HG03378 (cell line): Measurements from ENCODE around the gene FREM3.
"Not testable (repeated sequence)": the region's sequence is repeated elsewhere in the genome, so short reads cannot be mapped to it uniquely, and the experiment has no call there.

Experiments used
- ATAC-seq: cut with Tn5 transposase; IDR thresholded peaks from one replicate; pipeline ENCODE4 v1.9.1; 2021; ENCODE audit warnings: mild to moderate bottlenecking, moderate library complexity; ENCODE audit not compliant: unreplicated experiment

Gene FREM3

GRCh38 chr4:143700416-143701352 is at the start of gene FREM3:
Gene FREM3 (minus strand): TSS chr4:143700675. CDS start chr4:143700675, 0 bp downstream.
- peak; percentile 41 for ATAC-seq

- no peak for ATAC-seq
These were observed 45.4 kb upstream of the FREM3 start for GRCh38 chr4:143745874-143746273.

- ATAC-seq = no peak
These were observed 43.1 kb upstream of the FREM3 start for GRCh38 chr4:143743591-143743990.

DNA sequence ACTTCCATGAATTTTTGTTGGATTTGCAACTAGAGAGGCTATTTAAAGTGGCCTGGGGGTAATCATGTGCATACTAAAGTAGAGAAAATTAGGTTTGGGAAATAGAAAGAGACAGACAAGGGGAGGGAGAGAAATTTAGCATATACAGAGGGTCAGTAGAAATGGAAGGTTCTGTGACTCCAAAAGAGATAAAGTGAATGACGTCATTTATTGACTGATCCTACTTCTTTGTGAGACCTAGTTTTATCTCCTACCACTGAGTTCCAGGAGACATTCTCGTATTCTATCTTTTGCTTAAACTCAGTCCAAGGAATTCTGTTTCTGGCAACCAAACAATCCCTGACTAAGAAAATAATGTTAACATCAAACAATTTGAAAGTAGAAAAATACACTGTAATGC is 42.4 kb upstream of the FREM3 start:
- ATAC-seq = no peak

DNA sequence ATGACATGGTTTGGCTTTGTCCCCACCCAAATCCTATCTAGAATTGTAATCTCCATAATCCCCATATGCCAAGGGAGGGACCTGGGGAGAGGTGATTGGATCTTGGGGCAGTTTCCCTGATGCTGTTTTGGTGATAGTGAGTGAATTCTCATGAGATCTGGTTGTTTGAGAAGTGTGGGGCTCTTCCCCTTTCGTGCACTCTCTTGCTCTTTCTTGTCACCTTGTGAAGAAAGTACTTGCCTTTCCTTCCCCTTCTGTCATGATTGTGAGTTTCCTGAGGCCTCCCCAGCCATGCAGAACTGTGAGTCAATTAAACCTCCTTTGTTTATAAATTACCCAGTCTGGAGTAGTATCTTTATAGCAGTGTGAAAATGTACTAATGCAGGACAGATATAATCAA is 36.4 kb upstream of the FREM3 start:
- ATAC-seq = no peak

- not testable (repeated sequence) for ATAC-seq
These were observed 35.6 kb upstream of the FREM3 start for GRCh38 chr4:143736061-143736460.

DNA sequence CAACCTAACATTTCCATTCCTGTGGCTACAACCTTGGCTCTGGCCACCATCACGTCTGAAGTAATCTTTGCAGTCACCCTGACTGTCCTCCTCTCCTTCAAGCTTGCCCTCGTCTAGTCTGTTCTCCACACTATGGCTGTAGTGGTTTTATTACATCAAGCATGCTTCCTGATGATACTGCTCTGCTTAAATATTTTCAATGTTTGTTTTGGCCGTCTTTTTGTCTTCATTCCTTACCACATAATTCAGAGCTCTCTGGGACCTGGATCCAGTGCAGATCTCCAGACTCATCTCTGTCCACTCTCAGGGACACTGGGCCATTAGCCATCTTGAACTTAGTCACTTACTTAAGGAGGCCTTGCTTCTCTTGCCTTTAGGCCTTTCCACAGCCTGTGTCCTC is 27.7 kb upstream of the FREM3 start:
- no peak for ATAC-seq

DNA sequence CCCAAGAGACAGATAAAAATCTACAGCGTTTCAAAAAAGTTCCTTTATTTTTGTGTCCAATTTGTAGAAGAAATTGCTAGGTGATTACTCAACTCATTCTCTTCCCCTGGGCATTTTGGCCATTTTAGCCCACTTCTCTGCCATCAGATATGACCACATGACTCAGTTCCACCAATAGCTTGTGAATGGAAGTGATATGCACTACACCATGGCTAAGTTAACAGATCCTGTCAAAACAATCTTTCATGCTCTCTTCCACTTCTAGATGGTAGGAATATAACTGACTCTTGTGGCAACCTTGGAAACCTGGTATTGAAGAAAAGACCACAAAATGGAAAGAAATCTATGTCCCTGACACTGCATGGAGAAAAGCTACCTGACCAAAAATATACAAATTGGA is 26.2 kb upstream of the FREM3 start:
- ATAC-seq = no peak

GRCh38 chr4:143721317-143721716 is 20.8 kb upstream of the FREM3 start:
- no peak for ATAC-seq

- not testable (repeated sequence) for ATAC-seq
These were observed 18.3 kb upstream of the FREM3 start for GRCh38 chr4:143718748-143719147.

GRCh38 chr4:143713955-143714625 is 13.6 kb upstream of the FREM3 start:
- no peak for ATAC-seq

GRCh38 chr4:143713553-143713952 is 13.1 kb upstream of the FREM3 start:
- ATAC-seq = no peak

DNA sequence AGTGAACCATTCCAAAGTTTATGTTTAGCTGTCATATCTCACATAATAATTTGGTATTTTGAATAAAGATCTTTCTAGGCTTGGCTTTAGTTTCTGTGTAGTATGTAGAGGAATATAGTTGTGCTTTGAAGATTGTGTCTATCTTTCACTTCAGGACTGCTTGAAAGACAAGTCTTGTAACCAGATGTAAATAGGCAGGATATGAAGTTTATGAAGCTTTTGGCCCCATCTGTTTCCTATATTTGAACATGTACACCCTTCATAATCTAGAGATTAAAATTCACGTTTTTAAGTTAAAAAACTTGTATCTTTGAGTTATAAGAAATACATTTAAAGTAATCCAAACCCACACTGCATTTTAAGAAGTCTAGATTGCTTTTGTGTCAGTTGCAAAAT is 11.7 kb upstream of the FREM3 start:
- no peak for ATAC-seq

- no peak for ATAC-seq
These were observed 11.2 kb upstream of the FREM3 start for GRCh38 chr4:143711543-143712154.

DNA sequence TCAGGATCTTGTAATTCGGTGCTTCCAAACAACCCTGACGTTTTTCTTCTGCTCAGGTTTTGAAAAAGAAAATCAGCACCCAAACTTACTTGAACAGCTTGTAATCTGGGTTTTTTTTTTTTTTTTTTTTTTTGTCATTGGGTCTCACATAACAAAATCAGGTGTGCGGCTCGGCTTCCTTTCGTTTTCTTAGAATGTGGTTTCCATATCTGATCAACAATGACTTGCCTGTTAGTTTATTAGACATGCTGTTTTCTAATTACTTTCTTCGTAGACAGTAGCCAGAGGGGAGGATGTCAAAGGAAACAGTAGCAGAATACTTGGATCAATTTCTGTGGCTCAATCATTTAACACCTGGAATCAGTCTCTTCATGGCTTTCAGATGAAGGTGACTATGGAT is 890 bp upstream of the FREM3 start:
- no peak for ATAC-seq

DNA sequence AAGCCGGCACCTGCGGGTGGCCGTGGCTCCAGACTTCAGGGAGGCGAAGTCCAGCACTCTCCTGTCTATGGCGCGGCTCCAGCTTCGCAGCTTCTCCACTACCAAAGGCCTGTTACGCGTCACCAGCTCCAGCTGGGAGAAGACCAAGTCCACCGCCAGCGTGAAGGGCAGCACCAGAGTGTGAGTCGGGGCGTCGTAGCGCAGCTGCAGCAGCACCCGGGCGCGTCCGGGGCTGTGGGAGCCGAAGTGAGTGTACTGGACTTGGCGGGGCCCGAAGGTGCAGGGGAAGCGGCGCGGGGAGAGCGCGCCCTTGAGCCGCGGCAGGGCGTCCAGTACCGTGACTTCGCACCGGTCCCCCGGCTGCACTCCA is 444 bp downstream of the FREM3 start:
- peak; percentile 12 for ATAC-seq

DNA sequence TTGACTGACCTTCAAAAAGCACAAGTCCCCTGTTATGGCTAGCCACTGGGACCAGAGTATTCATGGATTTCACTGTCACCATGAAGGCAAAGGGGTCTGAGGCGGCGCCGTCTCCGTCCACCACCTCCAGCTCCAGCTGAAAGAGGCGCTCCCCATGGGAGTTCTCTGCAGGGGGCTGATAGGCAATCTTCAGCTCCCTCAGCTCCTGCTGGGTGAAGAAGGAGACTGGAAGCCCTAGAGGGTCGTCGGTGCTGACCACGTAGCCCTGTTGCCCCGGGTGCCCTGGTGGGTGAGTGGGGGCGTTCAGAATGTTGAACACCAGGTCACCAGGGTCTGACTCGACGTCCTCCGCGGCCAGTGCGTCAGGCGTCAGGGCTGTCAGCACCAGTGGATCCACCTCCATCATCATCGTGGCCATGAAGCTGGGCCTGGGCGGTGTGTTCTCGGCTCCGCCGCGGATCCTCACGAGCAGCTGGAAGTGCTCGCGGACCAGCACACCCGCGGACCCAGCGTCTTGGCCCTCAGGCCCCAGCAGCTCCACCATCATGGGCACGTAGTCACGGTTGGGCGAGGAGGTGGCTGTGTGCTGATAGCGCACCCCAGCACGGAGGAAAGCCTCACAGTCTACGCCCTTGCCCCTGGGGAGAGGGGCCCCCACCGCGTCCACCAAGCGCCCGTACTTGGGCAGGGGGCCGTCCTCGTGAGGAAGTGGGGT is 987 bp downstream of the FREM3 start:
- ATAC-seq = no peak

GRCh38 chr4:143693856-143694255 is 6.6 kb downstream of the FREM3 start:
- no peak for ATAC-seq

- ATAC-seq = no peak
These were observed 8.2 kb downstream of the FREM3 start for GRCh38 chr4:143692241-143692640.

DNA sequence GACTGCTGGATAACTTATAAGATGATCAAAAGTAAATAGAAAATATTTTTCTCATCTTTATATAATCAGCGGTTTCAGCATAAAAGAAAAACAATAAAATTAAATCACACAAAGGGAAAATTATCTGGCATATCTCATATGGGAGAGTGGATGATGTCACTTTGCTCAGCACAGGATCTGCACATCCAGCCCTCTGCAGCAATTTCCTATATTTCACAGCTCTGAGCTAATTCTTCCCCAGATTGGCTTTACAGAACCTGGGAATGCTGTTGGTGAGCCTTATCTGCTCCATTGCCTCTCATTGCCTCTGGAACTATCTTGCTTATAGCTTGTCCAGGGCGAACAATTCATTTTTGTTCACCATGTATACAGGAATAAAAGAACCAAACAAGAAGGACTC is 21.0 kb downstream of the FREM3 start:
- no peak for ATAC-seq

DNA sequence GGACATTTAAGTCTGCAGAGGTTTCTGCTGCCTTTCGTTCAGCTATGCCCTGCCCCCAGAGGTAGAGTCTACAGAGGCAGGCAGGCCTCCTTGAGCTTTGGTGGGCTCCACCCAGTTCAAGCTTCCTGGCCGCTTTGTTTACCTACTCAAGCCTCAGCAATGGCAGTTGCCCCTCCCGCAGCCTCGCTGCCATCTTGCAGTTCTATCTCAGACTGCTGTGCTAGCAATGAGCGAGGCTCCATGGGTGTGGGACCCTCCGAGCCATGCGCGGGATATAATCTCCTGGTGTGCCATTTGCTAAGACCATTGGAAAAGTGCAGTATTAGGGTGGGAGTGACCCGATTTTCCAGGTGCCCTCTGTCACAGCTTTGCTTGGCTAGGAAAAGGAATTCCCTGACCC is 26.8 kb downstream of the FREM3 start:
- not testable (repeated sequence) for ATAC-seq
